ENCODE results near the gene AKAP10. TPM values are rescaled to one million over a fixed set of nuclear protein-coding genes. Genes with fewer than 3 reads are reported as not detected.

AKAP10 gene
- total RNA-seq, 1 donor from 2014 or later = 51.5 TPM

DNA sequence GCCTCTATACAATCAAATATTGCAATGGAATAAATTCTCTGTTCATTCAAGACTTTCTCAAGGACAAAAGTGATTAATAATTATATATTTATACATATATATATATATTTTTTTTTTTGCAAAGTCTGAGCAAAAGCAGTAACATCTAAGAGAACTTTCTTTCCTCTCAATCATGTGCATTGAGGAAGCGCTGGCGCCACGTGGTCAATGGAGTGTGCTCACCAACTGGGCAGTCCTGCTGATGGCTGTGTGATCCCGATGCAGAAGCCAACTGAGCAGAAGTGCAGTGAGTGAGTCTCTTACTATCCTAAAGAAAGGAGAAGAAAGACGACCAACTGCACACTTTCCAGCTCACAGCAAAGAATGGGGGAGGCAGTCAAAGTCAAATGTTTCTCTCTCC is 72.7 kb downstream of the AKAP10 start:
- Mint-ChIP-seq H3K27ac (no peak overlapping the region), H3K36me3 (ENCODE audit: low read depth) (peaks cover 82% of the 10 kb centered on the region)
- POLR2A ChIA-PET = no interaction called here

DNA sequence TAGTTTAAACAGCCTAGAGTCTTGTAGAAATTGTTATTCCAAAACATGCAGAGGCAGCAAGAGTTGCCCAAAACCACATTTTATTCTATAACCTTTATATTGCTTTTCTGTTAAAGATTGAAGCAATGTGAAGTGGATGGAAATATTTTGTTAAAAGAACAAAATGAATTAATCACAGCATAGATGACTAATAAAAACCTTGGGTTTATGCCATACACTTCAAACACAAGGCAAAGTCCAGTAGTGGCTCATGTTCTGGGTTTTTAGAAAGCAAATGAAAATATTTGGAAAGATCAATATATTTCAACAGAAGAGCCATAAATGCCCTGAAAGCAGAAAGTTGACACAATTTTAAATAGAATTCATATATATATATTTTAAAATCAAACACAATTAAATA is 73.2 kb downstream of the AKAP10 start:
- TF ChIP-seq, protein P1, sequence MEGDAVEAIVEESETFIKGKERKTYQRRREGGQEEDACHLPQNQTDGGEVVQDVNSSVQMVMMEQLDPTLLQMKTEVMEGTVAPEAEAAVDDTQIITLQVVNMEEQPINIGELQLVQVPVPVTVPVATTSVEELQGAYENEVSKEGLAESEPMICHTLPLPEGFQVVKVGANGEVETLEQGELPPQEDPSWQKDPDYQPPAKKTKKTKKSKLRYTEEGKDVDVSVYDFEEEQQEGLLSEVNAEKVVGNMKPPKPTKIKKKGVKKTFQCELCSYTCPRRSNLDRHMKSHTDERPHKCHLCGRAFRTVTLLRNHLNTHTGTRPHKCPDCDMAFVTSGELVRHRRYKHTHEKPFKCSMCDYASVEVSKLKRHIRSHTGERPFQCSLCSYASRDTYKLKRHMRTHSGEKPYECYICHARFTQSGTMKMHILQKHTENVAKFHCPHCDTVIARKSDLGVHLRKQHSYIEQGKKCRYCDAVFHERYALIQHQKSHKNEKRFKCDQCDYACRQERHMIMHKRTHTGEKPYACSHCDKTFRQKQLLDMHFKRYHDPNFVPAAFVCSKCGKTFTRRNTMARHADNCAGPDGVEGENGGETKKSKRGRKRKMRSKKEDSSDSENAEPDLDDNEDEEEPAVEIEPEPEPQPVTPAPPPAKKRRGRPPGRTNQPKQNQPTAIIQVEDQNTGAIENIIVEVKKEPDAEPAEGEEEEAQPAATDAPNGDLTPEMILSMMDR (IDR thresholded peaks at IDR 0.05) = no peak
- H3K9me3 Mint-ChIP-seq = no peaks in the 10 kb centered on the region
- DNase-seq = no peak
- ATAC-seq (ENCODE audit: low read depth) = no peak
- intact Hi-C loops (cut with micrococcal nuclease) = no loop called here
- H3K27me3 Mint-ChIP-seq = no peaks in the 10 kb centered on the region
- ChIA-PET POLR2A (no interaction called here), CTCF (no interaction called here)
- no peak overlapping the region for H3K4me3 Mint-ChIP-seq
- no peaks in the 10 kb centered on the region for H3K4me1 Mint-ChIP-seq
- peaks cover 78% of the 10 kb centered on the region for H3K36me3 Mint-ChIP-seq (ENCODE audit: low read depth)
- no peak overlapping the region for H3K27ac Mint-ChIP-seq

More for the DNA sequence above, 72.7 kb downstream of the AKAP10 start:
- no peaks in the 10 kb centered on the region for H3K9me3 Mint-ChIP-seq
- H3K4me3 Mint-ChIP-seq = no peak overlapping the region
- intact Hi-C loops (cut with micrococcal nuclease) = no loop called here
- DNase-seq (no peak), ATAC-seq (ENCODE audit: low read depth) (no peak)
- TF ChIP-seq, protein P1 (IDR thresholded peaks at IDR 0.05) = no peak
- no peaks in the 10 kb centered on the region for H3K4me1 Mint-ChIP-seq
- no peaks in the 10 kb centered on the region for H3K27me3 Mint-ChIP-seq
- CTCF ChIA-PET = no interaction called here

DNA sequence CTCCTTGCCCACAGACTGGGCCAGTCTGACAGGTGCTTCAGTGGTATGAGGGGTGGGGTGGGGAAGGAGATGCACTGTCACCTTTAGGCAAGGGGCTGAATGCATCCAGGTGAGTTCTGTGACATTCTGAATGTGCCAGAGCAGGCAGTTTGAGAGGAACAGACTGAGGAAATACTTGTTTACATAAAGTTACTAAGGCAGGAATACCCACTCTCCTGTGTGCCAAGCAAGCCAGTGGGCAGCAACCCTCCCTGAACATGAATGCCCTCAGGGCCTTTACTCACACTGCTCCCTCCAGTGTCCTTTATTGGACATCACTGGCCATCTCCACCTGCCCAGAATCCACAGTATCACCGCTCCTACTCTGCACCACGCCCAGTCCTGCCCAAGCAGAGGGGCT is 76.8 kb downstream of the AKAP10 start:
- ChIA-PET POLR2A (no interaction called here), CTCF (no interaction called here)
- DNase-seq = no peak
- Mint-ChIP-seq H3K4me3 (no peak overlapping the region), H3K9me3 (no peaks in the 10 kb centered on the region), H3K36me3 (ENCODE audit: low read depth) (peaks cover 43% of the 10 kb centered on the region), H3K27me3 (no peaks in the 10 kb centered on the region), H3K4me1 (no peaks in the 10 kb centered on the region), H3K27ac (no peak overlapping the region)
- TF ChIP-seq, protein P1 (IDR thresholded peaks at IDR 0.05) = no peak
- no peak for ATAC-seq (ENCODE audit: low read depth)
- intact Hi-C loops (cut with micrococcal nuclease) = no loop called here

DNA sequence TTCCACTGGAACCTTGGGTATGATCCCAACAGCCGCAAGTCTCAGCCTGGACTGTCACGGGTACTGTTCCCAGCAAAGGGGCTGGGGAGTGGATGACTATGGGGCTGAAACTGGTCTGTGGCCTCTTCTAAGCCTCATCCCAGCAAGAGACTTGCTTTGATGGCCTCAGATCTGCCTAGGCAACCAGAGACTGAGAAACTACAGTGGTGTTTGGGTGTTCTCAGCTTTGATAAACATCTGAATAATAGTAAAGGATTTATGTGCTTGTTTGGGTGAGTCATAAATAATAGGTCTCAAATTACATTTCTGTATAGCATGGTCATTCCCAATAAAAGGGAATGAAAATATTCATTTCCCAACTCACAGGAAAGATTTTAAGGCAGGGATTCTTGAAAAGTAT is 79.7 kb downstream of the AKAP10 start:
- Mint-ChIP-seq H3K9me3 (no peaks in the 10 kb centered on the region), H3K4me3 (no peak overlapping the region), H3K27ac (no peak overlapping the region), H3K4me1 (no peaks in the 10 kb centered on the region), H3K36me3 (ENCODE audit: low read depth) (peaks cover 17% of the 10 kb centered on the region), H3K27me3 (no peaks in the 10 kb centered on the region)
- ChIA-PET CTCF (no interaction called here), POLR2A (no interaction called here)
- intact Hi-C loops (cut with micrococcal nuclease) = no loop called here
- ATAC-seq (ENCODE audit: low read depth) (no peak), DNase-seq (no peak)
- TF ChIP-seq, protein P1 (IDR thresholded peaks at IDR 0.05) = no peak

DNA sequence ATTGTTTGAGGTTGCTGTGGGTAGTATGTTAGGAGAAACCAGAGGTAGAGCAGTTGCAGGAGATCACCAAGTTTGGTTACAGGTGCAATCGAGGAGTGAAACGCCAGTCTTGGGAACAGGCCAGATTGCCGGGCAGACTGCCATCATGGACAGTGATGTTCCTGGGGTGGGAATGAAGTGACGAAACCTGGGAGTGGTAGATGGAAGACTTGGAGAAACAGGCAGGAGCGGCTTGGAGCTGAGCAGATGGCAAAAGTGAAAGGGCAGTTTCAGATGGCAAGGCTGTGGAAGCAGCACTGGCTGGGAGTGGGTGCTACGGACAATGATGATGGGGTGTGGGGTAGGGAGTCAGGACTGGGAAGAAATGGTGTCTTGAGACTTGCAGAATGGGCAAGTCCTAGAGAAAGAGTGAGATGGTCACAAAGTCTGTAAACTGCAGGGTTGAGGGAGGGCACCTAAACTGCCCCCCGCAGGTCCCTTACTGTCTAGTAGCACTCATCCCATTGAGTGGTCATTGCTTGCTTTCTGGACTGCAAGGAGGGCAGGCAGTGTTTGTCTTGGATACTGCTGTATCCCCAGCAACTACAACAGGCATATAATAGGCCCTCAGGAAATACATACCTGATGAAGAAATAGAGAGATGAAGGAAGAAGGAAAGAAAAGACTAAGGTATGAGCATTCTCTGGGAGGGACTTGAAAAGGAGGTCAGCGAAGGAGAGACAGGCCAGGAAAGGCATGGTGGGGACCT is 80.4 kb downstream of the AKAP10 start:
- Mint-ChIP-seq H3K4me3 (no peak overlapping the region), H3K4me1 (no peaks in the 10 kb centered on the region), H3K27me3 (no peaks in the 10 kb centered on the region), H3K36me3 (ENCODE audit: low read depth) (peaks cover 14% of the 10 kb centered on the region), H3K27ac (no peak overlapping the region), H3K9me3 (no peaks in the 10 kb centered on the region)
- TF ChIP-seq, protein P1 (IDR thresholded peaks at IDR 0.05) = no peak
- intact Hi-C loops (cut with micrococcal nuclease) = no loop called here
- CTCF ChIA-PET = no interaction called here
- POLR2A ChIA-PET = no interaction called here
- DNase-seq (no peak), ATAC-seq (ENCODE audit: low read depth) (no peak)
